ENCODE results near the gene USP25.

The USP25 gene

DNA sequence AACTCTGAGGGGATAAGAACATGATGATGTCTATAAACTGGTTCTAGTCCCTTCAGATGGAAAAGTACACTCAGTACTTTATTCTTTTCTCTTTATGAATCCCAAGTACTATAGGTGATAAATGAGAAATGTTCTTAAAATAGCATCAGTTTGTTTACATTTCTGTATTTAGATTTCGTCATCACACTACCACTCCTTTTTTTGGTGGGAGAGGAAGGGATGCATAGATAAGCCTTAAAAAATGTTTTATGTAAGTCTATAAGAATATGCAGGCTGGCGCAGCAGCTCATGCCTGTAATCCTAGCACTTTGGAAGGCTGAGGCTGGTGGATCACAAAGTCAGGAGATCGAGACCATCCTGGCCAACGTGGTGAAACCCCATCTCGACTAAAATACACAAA, 144.8 kb downstream of the USP25 start:
- no peak for DNase-seq

- no peak for DNase-seq
These were observed 145.5 kb downstream of the USP25 start for GRCh38 chr21:15875286-15875685.

- no peak for DNase-seq
These were observed 164.1 kb downstream of the USP25 start for GRCh38 chr21:15893902-15894301.

GRCh38 chr21:15894596-15894995, 164.8 kb downstream of the USP25 start:
- DNase-seq, result no peak

GRCh38 chr21:15895142-15896106, 165.6 kb downstream of the USP25 start:
- no peak for DNase-seq

- no peak for DNase-seq
These were observed 166.7 kb downstream of the USP25 start for GRCh38 chr21:15896501-15896900.

DNA sequence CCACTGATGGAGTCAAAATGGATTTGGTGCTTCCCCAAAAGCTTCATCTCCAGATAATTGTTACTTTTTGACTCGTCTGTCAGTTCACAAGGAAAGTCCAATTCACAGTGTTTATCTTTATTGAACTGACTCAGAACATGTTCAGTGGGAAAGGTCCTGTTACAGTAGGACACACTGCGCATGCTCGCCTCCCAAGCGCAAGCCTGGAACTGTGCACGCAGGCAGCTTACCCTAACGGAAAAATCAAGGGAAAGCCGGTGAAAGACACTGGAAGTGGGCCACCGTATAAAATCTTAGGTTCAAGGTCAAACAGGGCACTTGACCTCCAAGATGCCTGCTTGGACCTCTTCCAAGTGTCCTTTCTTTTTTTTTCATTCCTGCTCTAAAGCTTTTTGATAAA, 174.6 kb downstream of the USP25 start:
- no peak for DNase-seq

DNA sequence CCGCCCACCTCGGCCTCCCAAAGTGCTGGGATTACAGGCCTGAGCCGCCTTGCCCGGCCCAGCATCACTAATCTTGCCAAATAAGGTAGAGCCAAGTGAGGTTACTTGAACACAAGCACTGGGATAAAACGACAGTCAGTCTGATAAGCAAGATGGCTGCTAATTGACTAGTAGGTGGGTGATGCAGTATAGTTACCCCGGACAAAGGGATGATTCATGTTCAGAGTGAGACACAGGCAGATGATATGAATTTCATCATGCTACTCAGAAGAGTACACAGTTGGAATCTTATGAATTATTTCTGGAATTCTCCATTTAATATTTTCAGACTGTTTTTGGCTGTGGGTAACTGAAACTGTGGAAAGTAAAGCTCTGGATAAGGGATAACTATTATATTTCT, 178.4 kb downstream of the USP25 start:
- DNase-seq, result no peak

DNA sequence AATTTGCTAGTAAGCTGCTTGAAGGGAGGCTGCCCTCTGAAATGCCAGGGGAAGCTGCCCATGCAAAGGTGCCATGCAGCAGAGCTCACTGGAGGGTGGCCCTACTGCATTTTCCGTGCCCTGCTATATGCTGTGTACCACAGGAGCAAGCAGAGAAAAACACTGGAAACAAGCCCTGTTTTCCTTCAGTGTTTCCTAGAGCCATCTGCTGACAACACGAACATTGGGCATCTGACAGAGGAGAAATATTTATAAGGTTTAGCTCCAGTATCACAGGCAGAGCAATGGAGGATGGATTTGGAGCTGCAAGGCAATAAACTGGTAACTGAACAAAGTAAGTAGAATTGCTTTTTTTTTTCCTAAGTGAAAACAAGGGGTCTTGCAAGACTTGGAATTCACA, 198.4 kb downstream of the USP25 start:
- no peak for DNase-seq

DNA sequence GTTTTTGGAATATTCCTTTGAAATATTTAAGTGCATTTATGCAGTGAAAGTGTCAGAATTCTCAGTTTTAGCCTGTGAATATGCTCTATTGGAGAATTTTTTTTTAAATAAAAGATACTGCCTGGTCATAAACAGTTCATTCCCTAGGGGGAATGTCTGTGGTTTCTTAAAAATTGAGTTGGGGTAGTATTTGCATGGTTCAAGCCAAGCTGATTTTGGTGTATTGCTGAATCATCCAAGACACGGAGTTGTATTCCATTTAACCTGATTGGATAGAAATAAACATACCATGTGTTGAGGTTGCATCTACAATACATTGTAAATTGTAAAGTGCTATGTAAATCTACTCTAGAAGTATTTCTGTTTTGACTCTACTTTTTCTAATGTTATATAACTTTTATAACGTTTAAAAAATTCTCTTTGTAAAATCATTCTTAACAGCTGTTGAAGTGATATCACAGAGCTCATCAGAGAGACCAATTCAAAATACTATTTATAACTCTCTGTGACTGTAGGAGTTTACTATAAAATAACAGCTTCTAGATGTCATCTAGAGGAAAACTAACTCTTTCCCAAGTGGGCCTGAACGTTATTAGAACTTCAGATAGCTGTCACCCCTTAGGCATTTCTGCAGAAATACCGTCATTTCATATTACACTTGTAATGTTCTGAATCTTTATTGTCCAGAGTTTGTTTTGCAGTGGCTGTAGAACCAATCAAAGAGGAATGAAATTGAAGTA, 199.1 kb downstream of the USP25 start:
- no peak for DNase-seq

DNA sequence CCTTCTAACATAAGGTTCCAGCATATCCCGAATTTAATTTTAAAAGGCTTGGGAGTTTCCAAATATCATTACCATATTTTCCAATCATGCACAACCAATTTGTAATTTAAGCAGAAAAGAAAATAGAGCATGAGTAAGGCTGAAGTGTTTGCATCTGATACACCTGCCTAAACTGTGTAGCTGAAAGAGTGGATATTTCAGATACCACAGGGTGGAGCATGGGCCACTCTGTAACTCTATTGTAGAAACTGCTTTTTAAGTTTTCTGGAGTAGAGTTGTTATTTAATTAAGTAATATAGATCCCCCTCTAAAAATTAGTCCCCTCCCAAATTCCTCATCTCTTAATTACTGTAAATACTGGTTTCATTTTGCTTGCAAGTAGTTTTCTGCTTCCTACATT, 199.8 kb downstream of the USP25 start:
- DNase-seq, result no peak

Data from GF-D8 (cell line).